Stimulated activated CD4-positive, alpha-beta T cell treated with anti-CD3 and anti-CD28 coated beads, TNF-alpha, amount 100 ng/mL, for 48 hours (primary cell): ENCODE measurements around the gene MIA3.
A peak's percentile ranks its signal among the peaks of the same experiment; 100 is the strongest.
"Not testable (repeated sequence)": the region's sequence is repeated elsewhere in the genome, so short reads cannot be mapped to it uniquely, and the experiment has no call there.

Experiments used
- DNase-seq, 3 donors: peaks; one replicate each; pipeline ENCODE4 v3.0.0-alpha.2; 2020; ENCODE audit warnings: low read depth in 3 of 3

Gene MIA3

GRCh38 chr1:222618001-222618879 lies at the start of gene MIA3:
Gene MIA3, plus strand, starts transcription at chr1:222618097. Its CDS starts 14 bp downstream, at chr1:222618111.
- peak; percentile 60 to 63 (median 61) for DNase-seq

GRCh38 chr1:222570837-222571236 lies 47.1 kb upstream of the MIA3 start:
- DNase-seq = no peak

GRCh38 chr1:222579316-222579715 lies 38.6 kb upstream of the MIA3 start:
- no peak for DNase-seq

- no peak for DNase-seq
These were observed 35.7 kb upstream of the MIA3 start for GRCh38 chr1:222582099-222582774.

DNA sequence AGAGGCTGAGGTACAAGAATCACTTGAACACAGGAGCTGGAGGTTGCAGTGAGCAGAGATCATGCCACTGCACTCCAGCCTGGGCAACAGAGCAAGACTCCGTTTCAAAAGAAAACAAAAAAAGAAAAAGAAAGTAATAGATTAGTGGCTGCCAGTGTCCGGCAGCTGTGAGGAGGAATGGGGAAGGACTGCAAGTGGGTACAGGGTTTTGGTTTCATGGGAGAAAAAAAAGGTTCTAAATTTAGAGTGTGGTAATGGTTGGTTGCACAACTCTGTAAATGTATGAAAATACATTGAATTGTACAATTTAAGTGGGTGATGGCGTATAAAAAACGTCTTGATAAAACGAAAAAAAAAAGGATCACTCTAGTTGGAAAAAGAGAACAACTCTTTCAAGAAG lies 34.8 kb upstream of the MIA3 start:
- DNase-seq = no peak

DNA sequence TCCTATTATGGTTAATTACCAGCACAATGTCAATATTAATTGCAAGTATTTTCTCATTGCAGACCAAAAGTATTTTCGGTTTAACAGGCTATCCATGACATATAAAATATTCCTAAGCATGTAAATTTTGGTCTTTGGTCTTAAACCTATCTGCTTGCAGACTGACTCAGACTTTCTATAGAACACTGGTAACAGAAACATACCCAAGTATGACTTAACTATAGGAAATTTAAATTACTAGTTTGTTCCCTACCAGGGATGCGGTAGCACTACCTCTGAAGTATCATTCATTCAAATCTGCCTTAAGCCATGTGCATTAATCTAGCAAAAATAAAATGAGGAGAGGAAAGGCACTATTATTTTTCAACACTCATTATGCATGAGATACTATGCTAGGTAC lies 31.1 kb upstream of the MIA3 start:
- DNase-seq = no peak

DNA sequence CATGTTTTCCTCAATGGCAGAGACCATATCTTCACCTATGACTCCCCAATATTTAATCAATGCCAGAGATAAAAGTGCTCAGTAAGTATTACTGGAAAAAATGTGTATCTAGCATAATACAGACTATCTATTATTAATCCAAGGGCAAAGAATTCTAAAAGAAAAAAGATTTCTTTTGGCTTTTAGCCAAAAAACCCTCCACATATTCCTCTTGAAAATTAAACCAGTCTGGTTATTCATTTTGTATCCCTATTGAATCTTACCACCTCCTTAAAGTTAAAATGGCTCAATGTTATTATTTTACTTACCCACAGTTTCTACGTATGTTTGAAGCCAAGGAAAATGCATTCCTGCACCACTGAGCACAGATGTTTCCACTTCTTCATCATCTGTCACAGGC lies 29.8 kb upstream of the MIA3 start:
- no peak for DNase-seq

- peak; percentile 74 to 81 (median 75) for DNase-seq
These were observed 28.2 kb upstream of the MIA3 start, which contains the start of gene TAF1A for GRCh38 chr1:222589462-222590302. Gene TAF1A, minus strand, starts transcription at chr1:222589933.

GRCh38 chr1:222592171-222592570 lies 25.7 kb upstream of the MIA3 start:
- DNase-seq = no peak

DNA sequence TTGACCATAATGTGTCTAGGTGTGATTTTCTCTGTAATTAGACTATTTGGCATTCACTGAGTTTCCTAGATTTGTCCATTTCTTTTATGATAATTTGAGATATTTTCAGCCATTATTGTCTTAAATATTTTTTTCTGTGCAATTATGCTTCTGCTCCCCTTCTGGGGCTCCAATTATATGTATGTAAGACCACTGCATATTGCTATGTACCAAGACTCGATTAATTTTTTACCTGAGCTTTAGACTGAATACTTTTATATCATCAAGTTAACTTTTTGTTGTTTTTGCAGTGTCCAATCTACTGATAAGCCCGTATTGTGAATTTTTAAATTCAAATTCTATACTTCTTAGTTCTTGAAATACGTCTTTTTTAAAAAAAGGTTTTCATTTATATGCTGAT lies 23.1 kb upstream of the MIA3 start:
- DNase-seq = no peak

GRCh38 chr1:222596696-222597095 lies 21.2 kb upstream of the MIA3 start:
- DNase-seq = no peak

GRCh38 chr1:222600281-222600680 lies 17.6 kb upstream of the MIA3 start:
- no peak for DNase-seq

GRCh38 chr1:222601257-222601656 lies 16.6 kb upstream of the MIA3 start:
- no peak for DNase-seq

DNA sequence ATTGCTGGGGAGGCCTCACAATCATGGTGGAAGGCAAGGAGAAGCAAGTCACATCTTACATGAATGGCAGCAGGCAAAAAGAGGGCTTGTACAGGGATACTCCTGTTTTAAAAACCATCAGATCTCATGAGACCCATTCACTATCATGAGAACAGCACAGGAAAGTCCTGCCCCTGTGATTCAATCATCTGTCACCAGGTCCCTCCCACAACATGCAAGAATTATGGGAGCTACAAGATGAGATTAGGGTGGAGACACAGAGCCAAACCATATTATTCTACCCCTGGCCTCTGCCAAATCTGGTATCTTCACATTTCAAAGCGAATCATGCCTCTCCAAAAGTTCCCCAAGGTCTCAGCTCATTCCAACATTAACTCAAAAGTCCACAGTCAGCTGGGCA lies 11.1 kb upstream of the MIA3 start:
- DNase-seq = no peak

DNA sequence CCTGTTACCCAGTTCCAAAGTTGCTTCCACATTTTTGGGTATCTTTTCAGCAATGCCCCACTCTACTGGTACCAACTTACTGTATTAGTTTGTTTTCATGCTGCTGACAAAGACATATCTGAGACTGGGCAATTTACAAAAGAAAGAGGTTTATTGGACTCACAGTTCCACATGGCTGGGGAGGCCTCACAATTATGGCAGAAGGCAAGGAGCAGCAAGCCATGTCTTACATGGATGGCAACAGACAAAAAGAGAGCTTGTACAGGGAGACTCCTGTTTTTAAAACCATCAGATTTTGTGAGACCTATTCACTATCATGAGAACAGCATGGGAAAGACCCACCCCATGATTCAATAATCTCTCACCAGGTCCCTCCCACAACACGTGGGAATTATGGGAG lies 8.8 kb upstream of the MIA3 start:
- DNase-seq = not testable (repeated sequence)

DNA sequence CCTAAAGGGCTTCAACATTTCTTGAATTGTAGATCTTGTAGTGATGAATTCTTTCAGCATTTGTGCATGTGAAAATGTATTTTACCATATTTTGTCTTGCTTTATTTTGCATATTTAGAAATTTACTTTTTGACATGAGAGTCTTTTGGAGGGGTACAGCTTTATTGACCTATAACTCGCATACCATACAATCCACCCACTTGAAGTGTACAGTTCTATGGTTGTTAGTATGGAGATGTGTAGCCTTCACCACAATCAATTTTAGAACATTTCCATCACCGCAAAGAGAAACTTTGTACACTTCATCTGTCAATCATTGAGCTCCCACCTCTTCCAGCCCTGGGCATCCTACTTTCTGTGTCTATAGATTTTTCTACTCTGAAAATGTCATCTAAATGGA lies 7.2 kb upstream of the MIA3 start:
- DNase-seq = no peak

GRCh38 chr1:222613627-222614026 lies 4.3 kb upstream of the MIA3 start:
- no peak for DNase-seq

GRCh38 chr1:222616525-222616924 lies 1.4 kb upstream of the MIA3 start:
- DNase-seq = no peak

DNA sequence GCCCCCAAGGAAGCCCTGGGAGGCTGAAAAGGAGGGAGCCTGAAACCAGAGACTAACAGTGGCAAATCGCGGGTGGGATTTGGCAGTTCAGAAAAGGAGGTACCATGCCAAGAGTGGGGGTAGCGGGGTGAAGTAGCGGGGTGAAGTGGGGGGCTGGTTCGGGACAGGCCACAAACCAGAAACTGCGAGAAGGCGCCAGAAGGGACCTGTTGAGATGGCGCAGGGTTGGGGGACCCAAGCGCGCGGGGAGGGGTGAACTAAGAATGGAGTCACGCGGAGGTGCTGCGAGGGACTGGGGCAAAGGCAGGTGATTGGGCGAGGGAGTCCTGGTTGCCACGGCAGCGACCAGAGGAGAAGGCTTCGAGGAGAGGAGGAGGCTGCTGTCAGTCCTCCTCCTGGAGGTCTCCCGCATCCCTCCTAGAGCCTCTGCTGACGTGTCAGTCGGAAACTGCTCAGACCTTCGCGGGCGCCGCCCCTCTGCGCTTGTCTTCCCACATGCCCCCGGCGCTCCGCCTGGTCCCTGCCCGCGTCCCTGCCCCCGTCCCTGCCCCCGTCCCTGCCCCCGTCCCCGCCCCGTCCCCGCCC lies 438 bp upstream of the MIA3 start:
- peak; percentile 71 to 83 (median 74) for DNase-seq

GRCh38 chr1:222618880-222619596 lies 1.1 kb downstream of the MIA3 start:
- DNase-seq = peak in 1 of 3 donors; percentile 4

GRCh38 chr1:222620566-222620965 lies 2.7 kb downstream of the MIA3 start:
- no peak for DNase-seq
